ENCODE data around the gene NFATC4.
"Not testable (repeated sequence)": the region's sequence is repeated elsewhere in the genome, so short reads cannot be mapped to it uniquely, and the experiment has no call there.

The NFATC4 gene

GRCh38 chr14:24339284-24340151 is 28.5 kb upstream of the NFATC4 start, which contains the start of gene RIPK3:
RIPK3 (minus strand) TSS chr14:24339991; CDS start chr14:24339826, 165 bp downstream.
- H3K4me3 ChIP-seq (ENCODE audit: low read depth, low read length), result no peak within 1 kb of the TSS
- no peaks in the 10 kb centered on the region for H3K79me2 ChIP-seq (ENCODE audit: control insufficient read depth, insufficient read depth, low read length, unreplicated experiment)
- no peak within 1 kb of the TSS for H3K27ac ChIP-seq (ENCODE audit: low read depth, low read length)
- H3K36me3 ChIP-seq (ENCODE audit: insufficient read depth, low read length), result no peaks in the 10 kb centered on the region
- peaks cover 4% of the 10 kb centered on the region for H3K4me1 ChIP-seq (ENCODE audit: control insufficient read depth, insufficient read depth, low read length, unreplicated experiment)
- peaks cover 23% of the 10 kb centered on the region for H3K27me3 ChIP-seq (ENCODE audit: insufficient read depth, low read length)
- no peak within 1 kb of the TSS for H2AFZ ChIP-seq (ENCODE audit: low read length, unreplicated experiment)

- H3K27ac ChIP-seq (ENCODE audit: low read depth, low read length), result no peak overlapping the region
- H3K36me3 ChIP-seq (ENCODE audit: insufficient read depth, low read length), result no peaks in the 10 kb centered on the region
- H3K27me3 ChIP-seq (ENCODE audit: insufficient read depth, low read length), result peaks cover 17% of the 10 kb centered on the region
Measured at GRCh38 chr14:24340606-24341005, 27.4 kb upstream of the NFATC4 start.

GRCh38 chr14:24342889-24343288 is 25.1 kb upstream of the NFATC4 start:
- Histone ChIP-seq H3K4me3 (ENCODE audit: low read depth, low read length) (no peak overlapping the region), H2AFZ (ENCODE audit: low read length, unreplicated experiment) (no peak overlapping the region), H3K27ac (ENCODE audit: low read depth, low read length) (no peak overlapping the region), H3K36me3 (ENCODE audit: insufficient read depth, low read length) (no peaks in the 10 kb centered on the region), H3K79me2 (ENCODE audit: control insufficient read depth, insufficient read depth, low read length, unreplicated experiment) (no peaks in the 10 kb centered on the region), H3K4me1 (ENCODE audit: control insufficient read depth, insufficient read depth, low read length, unreplicated experiment) (no peaks in the 10 kb centered on the region), H3K27me3 (ENCODE audit: insufficient read depth, low read length) (peaks cover 17% of the 10 kb centered on the region)

More at GRCh38 chr14:24340606-24341005, 27.4 kb upstream of the NFATC4 start:
- Histone ChIP-seq H3K4me3 (ENCODE audit: low read depth, low read length) (no peak overlapping the region), H3K4me1 (ENCODE audit: control insufficient read depth, insufficient read depth, low read length, unreplicated experiment) (peaks cover 4% of the 10 kb centered on the region), H3K79me2 (ENCODE audit: control insufficient read depth, insufficient read depth, low read length, unreplicated experiment) (no peaks in the 10 kb centered on the region), H2AFZ (ENCODE audit: low read length, unreplicated experiment) (no peak overlapping the region)

- Histone ChIP-seq H3K79me2 (ENCODE audit: control insufficient read depth, insufficient read depth, low read length, unreplicated experiment) (no peaks in the 10 kb centered on the region), H3K4me1 (ENCODE audit: control insufficient read depth, insufficient read depth, low read length, unreplicated experiment) (no peaks in the 10 kb centered on the region), H3K4me3 (ENCODE audit: low read depth, low read length) (no peak overlapping the region), H3K27ac (ENCODE audit: low read depth, low read length) (no peak overlapping the region), H2AFZ (ENCODE audit: low read length, unreplicated experiment) (no peak overlapping the region), H3K36me3 (ENCODE audit: insufficient read depth, low read length) (no peaks in the 10 kb centered on the region), H3K27me3 (ENCODE audit: insufficient read depth, low read length) (peaks cover 14% of the 10 kb centered on the region)
Measured at GRCh38 chr14:24343795-24344660, 24.0 kb upstream of the NFATC4 start.

GRCh38 chr14:24347134-24347533 is 20.9 kb upstream of the NFATC4 start:
- Histone ChIP-seq H3K79me2 (ENCODE audit: control insufficient read depth, insufficient read depth, low read length, unreplicated experiment) (no peaks in the 10 kb centered on the region), H3K4me1 (ENCODE audit: control insufficient read depth, insufficient read depth, low read length, unreplicated experiment) (peaks cover 5% of the 10 kb centered on the region), H3K4me3 (ENCODE audit: low read depth, low read length) (no peak overlapping the region), H3K27ac (ENCODE audit: low read depth, low read length) (no peak overlapping the region), H2AFZ (ENCODE audit: low read length, unreplicated experiment) (no peak overlapping the region), H3K27me3 (ENCODE audit: insufficient read depth, low read length) (no peaks in the 10 kb centered on the region), H3K36me3 (ENCODE audit: insufficient read depth, low read length) (no peaks in the 10 kb centered on the region)

GRCh38 chr14:24348186-24348585 is 19.8 kb upstream of the NFATC4 start:
- Histone ChIP-seq H3K36me3 (ENCODE audit: insufficient read depth, low read length) (no peaks in the 10 kb centered on the region), H3K4me1 (ENCODE audit: control insufficient read depth, insufficient read depth, low read length, unreplicated experiment) (peaks cover 6% of the 10 kb centered on the region), H3K79me2 (ENCODE audit: control insufficient read depth, insufficient read depth, low read length, unreplicated experiment) (no peaks in the 10 kb centered on the region), H3K27me3 (ENCODE audit: insufficient read depth, low read length) (no peaks in the 10 kb centered on the region), H3K4me3 (ENCODE audit: low read depth, low read length) (no peak overlapping the region), H2AFZ (ENCODE audit: low read length, unreplicated experiment) (no peak overlapping the region), H3K27ac (ENCODE audit: low read depth, low read length) (no peak overlapping the region)

- H2AFZ ChIP-seq (ENCODE audit: low read length, unreplicated experiment), result no peak overlapping the region
- no peak overlapping the region for H3K4me3 ChIP-seq (ENCODE audit: low read depth, low read length)
- no peaks in the 10 kb centered on the region for H3K27me3 ChIP-seq (ENCODE audit: insufficient read depth, low read length)
- peaks cover 11% of the 10 kb centered on the region for H3K4me1 ChIP-seq (ENCODE audit: control insufficient read depth, insufficient read depth, low read length, unreplicated experiment)
- no peak overlapping the region for H3K27ac ChIP-seq (ENCODE audit: low read depth, low read length)
- no peaks in the 10 kb centered on the region for H3K79me2 ChIP-seq (ENCODE audit: control insufficient read depth, insufficient read depth, low read length, unreplicated experiment)
- no peaks in the 10 kb centered on the region for H3K36me3 ChIP-seq (ENCODE audit: insufficient read depth, low read length)
Measured at GRCh38 chr14:24349742-24350141, 18.2 kb upstream of the NFATC4 start.

- Histone ChIP-seq H3K4me1 (ENCODE audit: control insufficient read depth, insufficient read depth, low read length, unreplicated experiment) (peaks cover 11% of the 10 kb centered on the region), H3K4me3 (ENCODE audit: low read depth, low read length) (no peak overlapping the region), H3K27me3 (ENCODE audit: insufficient read depth, low read length) (no peaks in the 10 kb centered on the region), H3K79me2 (ENCODE audit: control insufficient read depth, insufficient read depth, low read length, unreplicated experiment) (no peaks in the 10 kb centered on the region), H2AFZ (ENCODE audit: low read length, unreplicated experiment) (no peak overlapping the region), H3K27ac (ENCODE audit: low read depth, low read length) (no peak overlapping the region), H3K36me3 (ENCODE audit: insufficient read depth, low read length) (no peaks in the 10 kb centered on the region)
Measured at GRCh38 chr14:24351517-24351916, 16.5 kb upstream of the NFATC4 start.

GRCh38 chr14:24353559-24354481 is 14.2 kb upstream of the NFATC4 start:
- Histone ChIP-seq H3K36me3 (ENCODE audit: insufficient read depth, low read length) (no peaks in the 10 kb centered on the region), H3K79me2 (ENCODE audit: control insufficient read depth, insufficient read depth, low read length, unreplicated experiment) (no peaks in the 10 kb centered on the region), H3K27ac (ENCODE audit: low read depth, low read length) (peak overlapping the region; percentile 51), H3K4me1 (ENCODE audit: control insufficient read depth, insufficient read depth, low read length, unreplicated experiment) (peaks cover 11% of the 10 kb centered on the region), H3K27me3 (ENCODE audit: insufficient read depth, low read length) (no peaks in the 10 kb centered on the region), H2AFZ (ENCODE audit: low read length, unreplicated experiment) (no peak overlapping the region), H3K4me3 (ENCODE audit: low read depth, low read length) (no peak overlapping the region)

GRCh38 chr14:24354482-24354825 is 13.5 kb upstream of the NFATC4 start:
- H3K36me3 ChIP-seq (ENCODE audit: insufficient read depth, low read length); H3K27me3 ChIP-seq (ENCODE audit: insufficient read depth, low read length); H2AFZ ChIP-seq (ENCODE audit: low read length, unreplicated experiment); H3K4me3 ChIP-seq (ENCODE audit: low read depth, low read length); H3K79me2 ChIP-seq (ENCODE audit: control insufficient read depth, insufficient read depth, low read length, unreplicated experiment): not testable (repeated sequence)
- Histone ChIP-seq H3K27ac (ENCODE audit: low read depth, low read length) (peak overlapping the region; percentile 51), H3K4me1 (ENCODE audit: control insufficient read depth, insufficient read depth, low read length, unreplicated experiment) (peaks cover 11% of the 10 kb centered on the region)
